Neuronal stem cell (in vitro differentiated cells): Measurements from ENCODE around the gene MKLN1.
"Not testable (repeated sequence)": the region's sequence is repeated elsewhere in the genome, so short reads cannot be mapped to it uniquely, and the experiment has no call there.

Source experiments
- DNase-seq: peaks from one replicate; pipeline ENCODE4 v3.0.0-alpha.2; 2013; ENCODE audit warnings: low spot score
- H2AFZ ChIP-seq: one replicate; pipeline ENCODE4 v1.6.1; 2013; ENCODE audit warnings: mild to moderate bottlenecking, low read length, inconsistent platforms
- H2AK5ac ChIP-seq: 2 replicates; pipeline ENCODE4 v1.6.1; 2013; ENCODE audit warnings: low read depth, mild to moderate bottlenecking, inconsistent platforms, low read length, moderate library complexity, mixed read lengths
- H2BK120ac ChIP-seq: 2 replicates; pipeline ENCODE4 v1.6.1; 2013; ENCODE audit warnings: low read depth, mild to moderate bottlenecking, inconsistent platforms, low read length, moderate library complexity, mixed read lengths
- H2BK12ac ChIP-seq: one replicate; pipeline ENCODE4 v1.6.1; 2013; ENCODE audit warnings: low read length, inconsistent platforms
- H2BK15ac ChIP-seq: 2 replicates; pipeline ENCODE4 v1.6.1; 2013; ENCODE audit warnings: mild to moderate bottlenecking, low read length, inconsistent platforms, mixed read lengths
- H2BK5ac ChIP-seq: one replicate; pipeline ENCODE4 v1.6.1; 2013; ENCODE audit warnings: inconsistent platforms, mild to moderate bottlenecking, low read length, moderate library complexity
- H3K14ac ChIP-seq: one replicate; pipeline ENCODE4 v1.6.1; 2013; ENCODE audit warnings: low read length, inconsistent platforms
- H3K18ac ChIP-seq: 2 replicates; pipeline ENCODE4 v1.6.1; 2013; ENCODE audit warnings: low read length, inconsistent platforms
- H3K23ac ChIP-seq: 2 replicates; pipeline ENCODE4 v1.6.1; 2013; ENCODE audit warnings: low read depth, mild to moderate bottlenecking, mixed read lengths, low read length, inconsistent platforms; ENCODE audit not compliant: poor library complexity
- H3K27ac ChIP-seq: replicated peaks from 3 replicates; pipeline ENCODE4 v1.5.1; 2013; ENCODE audit warnings: low read length, inconsistent platforms
- H3K27me3 ChIP-seq, 3 experiments: 2 replicates each; pipeline ENCODE4 v1.6.1; 2013; ENCODE audit warnings: low read length in 3 of 3, mild to moderate bottlenecking in 2 of 3, inconsistent platforms in 1 of 3, low read depth in 1 of 3, mixed read lengths in 1 of 3, moderate library complexity in 1 of 3; ENCODE audit not compliant: control insufficient read depth in 3 of 3, insufficient read depth in 3 of 3
- H3K36me3 ChIP-seq, 2 donors: replicated peaks in 1 of 2; 2 replicates each; pipeline ENCODE4 v1.6.1; 2013; ENCODE audit warnings: low read length in 2 of 2; ENCODE audit not compliant: control insufficient read depth in 2 of 2, insufficient read depth in 2 of 2
- H3K4ac ChIP-seq: 2 replicates; pipeline ENCODE4 v1.6.1; 2013; ENCODE audit warnings: inconsistent platforms, mild to moderate bottlenecking, low read length, moderate library complexity
- H3K4me1 ChIP-seq, 2 donors: 1 replicate in 1 of 2; 2 replicates in 1 of 2; pipeline ENCODE4 v1.6.1; 2013; ENCODE audit warnings: low read length in 2 of 2, low read depth in 1 of 2; ENCODE audit not compliant: control insufficient read depth in 2 of 2, insufficient read depth in 1 of 2
- H3K4me2 ChIP-seq: one replicate; pipeline ENCODE4 v1.6.1; 2013; ENCODE audit warnings: mild to moderate bottlenecking, low read length, inconsistent platforms; ENCODE audit not compliant: insufficient read depth, poor library complexity, severe bottlenecking
- H3K4me3 ChIP-seq, 2 donors: 2 replicates each; pipeline ENCODE4 v1.5.1; 2013; ENCODE audit warnings: low read length in 2 of 2, mild to moderate bottlenecking in 2 of 2, inconsistent platforms in 1 of 2, moderate library complexity in 1 of 2
- H3K79me1 ChIP-seq: one replicate; pipeline ENCODE4 v1.6.1; 2013; ENCODE audit warnings: low read depth, mild to moderate bottlenecking, inconsistent platforms, low read length, moderate library complexity
- H3K9ac ChIP-seq: one replicate; pipeline ENCODE4 v1.6.1; 2013; ENCODE audit warnings: mild to moderate bottlenecking, low read depth, low read length, inconsistent platforms; ENCODE audit not compliant: poor library complexity
- H3K9me3 ChIP-seq, 2 donors: replicated peaks in 1 of 2; 2 replicates each; pipeline versions ENCODE3 to v1.6.1; 2013; ENCODE audit warnings: low read length in 2 of 2, mild to moderate bottlenecking in 2 of 2, inconsistent platforms in 1 of 2, low read depth in 1 of 2, mixed read lengths in 1 of 2, moderate library complexity in 1 of 2; ENCODE audit not compliant: control insufficient read depth in 2 of 2, insufficient read depth in 1 of 2
- H4K8ac ChIP-seq: one replicate; pipeline ENCODE4 v1.6.1; 2013; ENCODE audit warnings: low read depth, mild to moderate bottlenecking, inconsistent platforms, low read length, moderate library complexity
- H4K91ac ChIP-seq: one replicate; pipeline ENCODE4 v1.6.1; 2013; ENCODE audit warnings: low read length, low read depth, mild to moderate bottlenecking, inconsistent platforms; ENCODE audit not compliant: poor library complexity
- WGBS, 2 donors: extraction: QIAGEN DNeasy Blood & Tissue Kit; methylation state at CpG; one replicate each; pipeline ENCODE4 v1.1.7; 2013; ENCODE audit warnings: missing lambda C conversion rate in 2 of 2, mixed read lengths in 1 of 2; ENCODE audit not compliant: insufficient read length in 2 of 2, insufficient replicate concordance in 1 of 2; ENCODE audit errors: extremely low coverage in 2 of 2; 5-methylcytosine and 5-hydroxymethylcytosine counted together

MKLN1 gene

DNA sequence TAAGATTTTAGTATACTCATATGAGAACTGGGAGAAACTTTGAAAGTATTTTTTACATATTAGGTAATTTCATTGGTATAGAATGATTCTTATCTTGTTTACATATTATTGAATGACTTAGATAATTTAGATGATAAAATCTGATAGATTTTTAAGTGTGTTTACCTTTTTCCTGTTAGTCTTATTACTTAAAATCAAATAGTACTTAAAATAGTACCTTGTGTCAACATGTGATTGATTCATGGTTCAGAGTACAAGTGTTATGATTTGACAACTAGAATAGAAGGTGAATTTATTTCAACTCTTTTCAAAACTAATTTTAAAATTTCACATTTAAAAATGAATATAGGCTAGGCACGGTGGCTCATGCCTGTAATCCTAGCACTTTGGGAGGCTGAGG is 4.1 kb downstream of the MKLN1 start:
- no peak overlapping the region for H3K27ac ChIP-seq
- DNase-seq = no peak
- no peak overlapping the region for H3K18ac ChIP-seq
- no peak overlapping the region for H3K23ac ChIP-seq
- no peak overlapping the region for H2AK5ac ChIP-seq
- no peak overlapping the region for H3K14ac ChIP-seq
- WGBS, 2 donors = no CpG with 5 or more reads among the region's 1 CpG
- no peaks in the 10 kb centered on the region for H3K27me3 ChIP-seq
- no peak overlapping the region for H2BK15ac ChIP-seq
- H4K91ac ChIP-seq = no peak overlapping the region
- H3K4me1 ChIP-seq = peaks cover 3 to 9% of the 10 kb centered on the region in 2 donors
- peaks cover 4% of the 10 kb centered on the region for H3K79me1 ChIP-seq
- no peak overlapping the region for H3K4me2 ChIP-seq
- H3K4ac ChIP-seq = no peak overlapping the region
- H2BK5ac ChIP-seq = no peak overlapping the region
- no peak overlapping the region for H3K4me3 ChIP-seq
- no peak overlapping the region for H3K9ac ChIP-seq
- H2BK12ac ChIP-seq = no peak overlapping the region
- no peak overlapping the region for H4K8ac ChIP-seq
- no peak overlapping the region for H2AFZ ChIP-seq
- H3K9me3 ChIP-seq = peaks cover 2 to 26% of the 10 kb centered on the region in 2 donors
- H3K36me3 ChIP-seq = peaks cover 0 to 14% of the 10 kb centered on the region in 2 donors
- H2BK120ac ChIP-seq = no peak overlapping the region

GRCh38 chr7:131332729-131333128 is 5.1 kb downstream of the MKLN1 start:
- peak overlapping the region; percentile 3 for H4K8ac ChIP-seq
- H3K18ac ChIP-seq, H3K4ac ChIP-seq, H4K91ac ChIP-seq, H3K27ac ChIP-seq, H2AFZ ChIP-seq, H2AK5ac ChIP-seq, H2BK120ac ChIP-seq, H3K4me2 ChIP-seq, H3K4me1 ChIP-seq, H3K14ac ChIP-seq, H3K79me1 ChIP-seq, H2BK12ac ChIP-seq, H2BK5ac ChIP-seq, H2BK15ac ChIP-seq, H3K9ac ChIP-seq, DNase-seq, H3K27me3 ChIP-seq, H3K23ac ChIP-seq, H3K4me3 ChIP-seq: not testable (repeated sequence)
- peaks cover 0 to 14% of the 10 kb centered on the region in 2 donors for H3K36me3 ChIP-seq
- no CpG with 5 or more reads among the region's 6 CpGs for WGBS, 2 donors
- H3K9me3 ChIP-seq = peaks cover 2 to 33% of the 10 kb centered on the region in 2 donors

DNA sequence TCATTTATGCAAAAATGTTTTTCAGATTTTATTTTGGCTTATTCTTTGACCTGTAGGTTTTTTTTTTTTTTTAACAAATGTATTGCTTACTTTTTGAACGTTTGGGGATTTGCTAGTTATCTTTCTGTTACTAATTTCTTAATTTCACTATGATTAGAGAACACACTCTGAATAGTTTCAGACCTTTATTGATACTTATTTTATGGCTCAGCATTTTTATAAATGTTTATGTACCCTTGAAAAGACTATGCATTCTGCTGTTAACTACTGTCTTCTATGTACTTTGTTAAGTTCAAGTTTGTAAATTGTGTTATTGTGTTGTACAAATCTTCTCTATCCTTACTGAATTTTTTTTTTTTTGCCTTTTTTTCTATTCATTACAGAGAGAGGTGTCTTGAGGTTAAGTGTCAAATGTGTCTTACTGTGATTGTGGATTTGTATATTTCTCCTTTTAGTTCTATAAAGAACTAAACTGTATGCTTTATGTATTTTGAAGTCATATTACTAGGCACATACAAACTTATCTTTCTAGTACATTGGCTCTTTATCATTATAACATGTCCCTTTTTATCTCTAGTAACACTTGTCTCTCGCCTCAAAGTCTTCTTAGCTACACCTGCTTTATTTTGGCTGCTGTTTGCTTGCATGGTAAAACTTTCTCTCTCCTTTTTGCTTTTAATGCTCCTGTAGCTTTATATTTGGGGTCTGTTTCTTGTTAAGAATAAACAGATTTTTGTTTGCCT is 8.1 kb downstream of the MKLN1 start:
- H2BK15ac ChIP-seq = no peak overlapping the region
- H3K9me3 ChIP-seq = peaks cover 4 to 53% of the 10 kb centered on the region in 2 donors
- no peak overlapping the region for H3K27ac ChIP-seq
- H2BK5ac ChIP-seq = no peak overlapping the region
- H3K4me3 ChIP-seq = no peak overlapping the region
- no peak overlapping the region for H4K8ac ChIP-seq
- H3K27me3 ChIP-seq = no peaks in the 10 kb centered on the region
- H3K79me1 ChIP-seq = peaks cover 2% of the 10 kb centered on the region
- H3K4me1 ChIP-seq = no peaks in the 10 kb centered on the region
- H3K23ac ChIP-seq = no peak overlapping the region
- no peak overlapping the region for H2BK120ac ChIP-seq
- H3K18ac ChIP-seq = no peak overlapping the region
- WGBS, 2 donors = no CpG with 5 or more reads among the region's 2 CpGs
- no peak overlapping the region for H4K91ac ChIP-seq
- H3K4me2 ChIP-seq = no peak overlapping the region
- no peak overlapping the region for H3K14ac ChIP-seq
- H2BK12ac ChIP-seq = no peak overlapping the region
- no peak for DNase-seq
- H3K9ac ChIP-seq = no peak overlapping the region
- H2AFZ ChIP-seq = no peak overlapping the region
- H3K4ac ChIP-seq = no peak overlapping the region
- H2AK5ac ChIP-seq = no peak overlapping the region
- peaks cover 0 to 10% of the 10 kb centered on the region in 2 donors for H3K36me3 ChIP-seq

- Histone ChIP-seq H3K4me2 (no peak overlapping the region), H2AFZ (no peak overlapping the region), H3K9ac (no peak overlapping the region), H3K36me3 (peaks cover 0 to 19% of the 10 kb centered on the region in 2 donors), H4K8ac (no peak overlapping the region), H2AK5ac (no peak overlapping the region), H3K9me3 (peaks cover 4 to 54% of the 10 kb centered on the region in 2 donors), H3K4me1 (no peaks in the 10 kb centered on the region), H3K4me3 (no peak overlapping the region), H3K23ac (no peak overlapping the region), H3K27ac (no peak overlapping the region), H2BK15ac (no peak overlapping the region), H3K27me3 (no peaks in the 10 kb centered on the region), H3K18ac (no peak overlapping the region), H3K79me1 (peaks cover 4% of the 10 kb centered on the region), H3K4ac (no peak overlapping the region), H3K14ac (no peak overlapping the region), H4K91ac (no peak overlapping the region), H2BK5ac (no peak overlapping the region), H2BK12ac (no peak overlapping the region), H2BK120ac (no peak overlapping the region)
- no peak for DNase-seq
- no CpG with 5 or more reads among the region's 2 CpGs for WGBS, 2 donors
Measured at GRCh38 chr7:131336956-131337355, 9.3 kb downstream of the MKLN1 start.
